ENCODE results near the gene CRACR2A.

Gene CRACR2A

DNA sequence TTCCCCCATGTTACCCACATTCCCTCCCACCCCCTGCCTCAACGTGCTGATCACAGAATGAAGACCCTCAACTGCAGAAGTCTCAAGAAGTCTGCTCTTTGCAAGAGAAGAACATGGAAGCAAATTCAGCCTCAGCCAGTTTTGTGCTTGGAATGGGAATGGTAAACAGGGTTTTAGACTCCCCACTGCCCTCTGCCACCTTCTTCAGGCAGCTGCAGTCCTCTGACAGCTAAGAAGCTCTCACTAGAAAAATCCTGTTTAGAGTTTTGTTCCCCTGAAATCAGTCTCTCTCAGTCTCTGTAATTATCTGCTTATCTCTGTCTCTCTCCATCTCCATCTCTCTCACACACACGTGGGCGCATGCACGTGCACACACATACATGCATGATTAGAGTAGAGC is 85.4 kb downstream of the CRACR2A start:
- DNase-seq (ENCODE audit: insufficient read length, low spot score) = no peak
- peak; percentile 16 for TF ChIP-seq CTCF (IDR thresholded peaks at IDR 0.05; ENCODE audit: insufficient read depth, missing control alignments)
- no peak for FAIRE-seq

DNA sequence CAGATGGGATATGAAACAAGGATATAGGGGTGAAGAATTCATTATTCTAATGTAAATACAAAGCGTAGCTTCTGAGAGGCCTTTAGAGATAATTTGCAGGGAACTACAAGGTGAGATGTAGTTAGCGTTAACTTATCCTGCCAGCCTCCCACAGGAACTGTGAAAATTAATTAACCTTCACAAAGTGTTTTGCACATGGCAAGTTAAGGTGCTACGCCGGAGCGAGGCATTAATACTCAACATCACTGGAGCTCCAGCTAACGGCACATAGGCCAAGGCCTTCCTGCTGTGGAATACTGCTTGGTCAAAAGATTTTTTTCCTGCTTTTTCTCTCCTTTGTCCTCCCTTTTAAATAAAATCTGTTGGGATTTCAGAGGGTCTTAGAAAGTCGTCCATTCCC is 86.5 kb downstream of the CRACR2A start:
- TF ChIP-seq CTCF (IDR thresholded peaks at IDR 0.05; ENCODE audit: insufficient read depth, missing control alignments) = no peak
- DNase-seq (ENCODE audit: insufficient read length, low spot score) (no peak), FAIRE-seq (no peak)

GRCh38 chr12:3662521-3662921 is 90.4 kb downstream of the CRACR2A start:
- no peak for TF ChIP-seq CTCF (IDR thresholded peaks at IDR 0.05; ENCODE audit: insufficient read depth, missing control alignments)
- DNase-seq (ENCODE audit: insufficient read length, low spot score) = no peak
- no peak for FAIRE-seq

- no peak for DNase-seq (ENCODE audit: insufficient read length, low spot score)
- TF ChIP-seq CTCF (IDR thresholded peaks at IDR 0.05; ENCODE audit: insufficient read depth, missing control alignments) = no peak
- no peak for FAIRE-seq
Measured at GRCh38 chr12:3661028-3661427, 91.9 kb downstream of the CRACR2A start.

DNA sequence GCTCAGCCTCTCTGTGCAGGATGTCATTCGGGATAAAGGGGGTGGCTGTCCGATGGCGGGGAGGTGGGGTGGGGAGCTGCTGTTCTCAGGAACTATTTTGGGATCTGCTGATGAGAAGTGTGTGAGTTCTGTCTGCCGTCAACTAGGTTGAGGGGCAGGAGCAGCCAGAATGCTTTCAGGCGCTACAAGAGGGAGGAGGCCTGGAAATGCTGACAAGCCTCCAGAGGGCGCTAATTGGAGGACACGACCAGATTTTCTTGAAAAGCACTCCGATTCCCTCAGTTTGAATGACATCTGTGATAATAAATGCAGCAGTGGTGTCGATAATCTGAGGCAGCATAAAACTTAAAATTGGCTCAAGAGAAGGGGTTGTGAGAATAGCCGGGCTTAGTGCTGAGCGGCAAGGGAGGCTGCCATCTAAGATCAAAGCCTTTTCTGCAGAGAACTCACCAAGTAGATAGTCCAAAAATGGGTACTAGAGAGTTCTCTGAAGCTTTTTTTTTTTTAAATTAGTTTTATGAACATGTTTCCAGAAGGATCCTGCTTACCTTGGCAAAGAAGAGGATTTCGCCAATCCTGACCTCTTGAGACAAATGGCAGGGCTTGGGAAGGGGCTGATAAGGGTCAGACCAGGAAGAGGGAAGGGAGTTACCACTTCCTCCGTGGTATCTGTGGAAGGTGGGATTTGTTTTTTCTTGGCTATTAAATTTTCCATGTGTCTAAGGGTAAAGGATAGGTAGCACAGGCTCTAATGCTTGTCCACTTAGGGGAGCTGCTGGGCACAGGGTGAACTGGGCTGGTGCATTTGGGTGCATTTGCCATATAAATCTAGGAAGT is 94.4 kb downstream of the CRACR2A start:
- peak; percentile 65 for TF ChIP-seq CTCF (IDR thresholded peaks at IDR 0.05; ENCODE audit: insufficient read depth, missing control alignments)
- FAIRE-seq (no peak), DNase-seq (ENCODE audit: insufficient read length, low spot score) (no peak)

GRCh38 chr12:3656946-3657622 is 95.8 kb downstream of the CRACR2A start:
- DNase-seq (ENCODE audit: insufficient read length, low spot score) (no peak), FAIRE-seq (no peak)
- TF ChIP-seq CTCF (IDR thresholded peaks at IDR 0.05; ENCODE audit: insufficient read depth, missing control alignments) = no peak

Measured in D721Med (cell line).